NCI-H2171 treated with DMSO at 0.1 percent for 48 hours (cell line): ENCODE data around the gene CACNA2D2.

ENCODE experiments used
- DNase-seq: peaks from one replicate; lab custom pipeline; 2025; lab: John Stamatoyannopoulos, UW

The CACNA2D2 gene

GRCh38 chr3:50502225-50502583 is 1.2 kb downstream of the CACNA2D2 start:
- DNase-seq: no peak

DNA sequence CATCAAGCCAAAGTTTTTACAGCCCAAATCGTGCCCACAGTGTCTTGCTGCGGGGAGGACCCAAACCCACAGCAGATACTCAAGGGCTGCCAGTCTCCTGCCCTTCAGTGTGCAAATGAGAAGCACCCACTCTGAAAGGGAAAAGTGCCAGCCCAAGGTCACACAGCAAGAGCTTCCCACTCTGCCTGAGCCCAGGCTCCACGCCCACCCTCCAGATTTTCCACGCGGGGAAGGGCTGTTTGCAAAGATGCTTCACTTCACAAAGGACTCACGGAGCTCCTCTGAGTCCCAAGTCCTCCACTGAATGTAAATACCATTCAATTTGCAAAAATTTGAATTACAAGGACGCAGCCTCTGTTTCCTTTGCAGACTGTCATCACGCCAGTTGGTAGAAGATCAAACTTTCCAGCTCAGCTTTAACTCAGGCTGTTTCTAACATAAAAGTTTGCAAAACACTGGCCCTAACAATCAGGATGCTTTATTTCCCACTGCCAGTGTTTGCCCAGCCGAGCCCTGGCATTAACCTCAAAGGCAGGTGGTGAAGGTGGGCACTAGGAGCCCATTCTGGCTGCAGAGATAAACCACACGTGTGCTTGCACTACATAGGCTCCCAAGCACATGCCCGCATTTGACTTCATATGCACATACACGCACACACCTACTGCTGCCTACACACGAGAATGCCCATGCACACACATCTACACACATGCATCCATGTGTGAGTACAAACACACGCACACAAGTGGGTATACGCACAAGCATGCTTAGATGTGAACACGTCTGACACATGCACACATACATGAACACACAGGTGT is 7.6 kb downstream of the CACNA2D2 start:
- DNase-seq: no peak

DNA sequence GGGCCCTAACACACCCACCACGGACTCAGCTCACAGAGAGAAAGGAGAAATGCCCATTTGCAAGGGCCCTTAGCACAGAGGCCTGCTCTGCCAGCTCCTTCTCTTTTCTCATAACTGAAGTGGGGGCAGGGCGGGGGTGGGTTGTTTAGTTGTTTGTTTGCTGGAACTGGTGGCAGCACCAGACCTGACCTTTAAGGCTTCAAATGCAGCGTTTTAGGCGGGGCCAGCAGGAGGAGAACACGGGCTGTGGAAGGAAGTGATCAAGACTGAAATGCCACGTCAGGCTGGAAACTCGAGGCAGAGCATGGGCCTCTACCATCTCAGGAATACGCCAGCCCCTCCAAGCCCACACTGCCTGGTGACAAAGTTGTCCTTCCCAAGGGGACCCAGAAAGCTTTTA is 9.3 kb downstream of the CACNA2D2 start:
- DNase-seq: no peak

DNA sequence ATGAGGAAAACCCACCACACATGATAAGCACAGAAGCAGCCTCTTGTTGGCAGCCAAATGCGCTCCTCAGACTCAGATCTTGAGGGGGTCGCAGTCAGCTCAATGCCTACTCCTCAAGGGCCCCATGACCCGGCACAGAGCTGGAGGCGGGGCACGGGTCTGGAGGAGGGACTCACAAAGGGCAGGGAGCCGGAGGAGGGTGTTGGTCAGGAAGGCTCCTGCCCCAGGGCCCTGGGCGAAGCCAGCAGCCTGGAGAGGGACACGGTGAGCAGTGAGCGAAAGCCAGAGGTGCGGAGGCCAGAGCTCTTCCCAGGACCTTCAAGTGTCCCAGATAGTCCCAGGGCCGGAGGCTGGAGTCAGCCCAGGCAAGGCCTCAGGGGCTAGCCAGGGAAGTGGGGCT is 9.8 kb downstream of the CACNA2D2 start:
- no peak for DNase-seq

GRCh38 chr3:50493086-50493485 is 10.3 kb downstream of the CACNA2D2 start:
- DNase-seq: no peak

- DNase-seq: no peak
Observed at GRCh38 chr3:50491023-50491422, 12.4 kb downstream of the CACNA2D2 start.

GRCh38 chr3:50490424-50490823 is 13.0 kb downstream of the CACNA2D2 start:
- DNase-seq: no peak

DNA sequence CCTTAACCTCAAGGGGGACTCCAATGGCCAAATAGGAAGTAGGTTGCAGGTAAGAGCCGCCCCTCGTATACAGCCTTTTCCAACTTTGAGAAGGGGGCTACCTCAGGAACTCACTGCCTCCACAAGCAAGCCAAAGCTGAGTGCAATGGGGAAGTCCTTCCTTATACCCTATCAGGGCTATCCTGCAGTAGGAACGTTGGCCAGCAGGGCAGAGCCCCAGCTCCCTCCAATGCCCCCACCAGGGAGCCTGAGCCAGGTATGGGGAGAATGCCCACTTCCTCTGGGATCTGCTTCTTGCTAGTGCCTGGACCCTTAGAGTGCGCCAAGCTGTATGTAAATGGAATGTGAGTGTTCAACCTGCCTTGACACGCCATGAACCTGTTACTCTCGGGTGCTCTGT is 16.3 kb downstream of the CACNA2D2 start:
- DNase-seq: peak; percentile 35

DNA sequence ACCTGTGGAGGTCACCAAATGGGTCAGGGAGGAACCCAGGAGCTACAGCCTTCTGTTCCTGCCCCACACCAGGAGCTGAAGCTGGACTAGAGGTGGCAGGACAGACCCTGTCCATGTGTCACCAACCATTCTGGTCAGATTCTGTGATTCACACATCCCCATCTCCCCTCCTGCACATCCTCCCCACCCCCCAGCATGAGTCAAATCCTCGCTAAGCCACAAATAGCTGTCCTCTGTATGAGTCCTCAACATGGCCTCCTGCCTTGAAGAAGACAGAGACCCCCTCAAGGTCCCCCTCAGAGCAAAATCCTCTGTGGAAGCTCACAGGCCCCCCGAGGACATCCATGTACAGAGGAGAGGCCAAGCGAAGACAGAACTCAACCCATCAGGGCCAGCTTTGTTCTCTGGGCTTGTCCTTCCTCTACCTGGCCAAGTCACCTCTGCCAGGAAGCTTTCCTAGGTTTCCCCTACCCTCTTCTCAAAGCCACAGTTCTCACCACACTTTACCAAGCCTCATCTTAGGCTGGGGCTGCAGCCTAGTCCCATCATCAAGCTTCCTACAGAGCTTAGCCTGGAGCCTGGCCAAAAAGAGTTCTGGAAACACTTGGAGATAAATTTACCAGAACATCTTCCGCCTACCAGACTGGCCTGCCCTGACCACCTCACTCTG is 17.1 kb downstream of the CACNA2D2 start:
- DNase-seq: no peak

DNA sequence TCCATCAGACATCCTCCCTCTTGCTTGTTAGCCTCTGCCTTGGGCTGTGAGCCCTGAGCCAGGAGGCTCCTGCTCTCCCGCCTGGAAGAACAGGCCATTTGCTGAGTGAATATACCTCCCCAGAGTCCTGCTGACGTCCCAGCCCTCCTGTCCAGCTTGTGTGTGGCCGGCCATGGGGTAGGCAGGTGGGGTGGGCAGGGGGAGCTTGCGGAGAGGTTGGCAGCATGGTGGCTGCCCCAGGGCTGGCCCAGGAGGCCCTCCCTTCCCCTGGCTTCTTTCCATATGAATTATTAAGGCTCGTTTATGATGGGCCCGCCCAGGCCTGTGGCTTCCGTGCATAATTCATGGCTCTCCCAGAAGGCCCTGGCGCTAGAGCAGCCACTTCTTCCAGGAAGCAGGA is 18.7 kb downstream of the CACNA2D2 start:
- DNase-seq: no peak

DNA sequence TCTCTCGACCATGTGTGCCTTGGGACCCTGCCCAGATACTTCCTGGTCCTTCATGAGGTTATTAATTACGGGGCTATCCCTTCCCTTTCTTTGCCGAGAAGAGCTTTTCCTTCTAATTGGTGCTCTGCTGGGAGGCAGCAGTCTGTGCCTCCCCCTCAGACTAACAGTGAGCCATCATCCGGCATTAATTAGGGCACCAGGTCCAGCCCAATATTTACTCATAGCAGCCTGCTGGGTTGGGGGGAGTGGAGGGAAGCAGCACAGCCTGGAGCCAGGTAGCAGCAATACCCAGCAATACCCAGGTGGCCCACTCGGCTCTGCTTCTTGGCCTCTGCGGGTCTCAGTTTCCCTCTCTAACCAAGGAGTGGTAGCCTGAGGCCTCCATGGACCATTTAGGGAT is 20.1 kb downstream of the CACNA2D2 start:
- DNase-seq: no peak

- no peak for DNase-seq
Observed at GRCh38 chr3:50481992-50482391, 21.4 kb downstream of the CACNA2D2 start.

GRCh38 chr3:50480471-50480870 is 23.0 kb downstream of the CACNA2D2 start:
- no peak for DNase-seq

GRCh38 chr3:50479523-50479922 is 23.9 kb downstream of the CACNA2D2 start:
- no peak for DNase-seq

GRCh38 chr3:50478671-50479260 is 24.7 kb downstream of the CACNA2D2 start:
- no peak for DNase-seq

DNA sequence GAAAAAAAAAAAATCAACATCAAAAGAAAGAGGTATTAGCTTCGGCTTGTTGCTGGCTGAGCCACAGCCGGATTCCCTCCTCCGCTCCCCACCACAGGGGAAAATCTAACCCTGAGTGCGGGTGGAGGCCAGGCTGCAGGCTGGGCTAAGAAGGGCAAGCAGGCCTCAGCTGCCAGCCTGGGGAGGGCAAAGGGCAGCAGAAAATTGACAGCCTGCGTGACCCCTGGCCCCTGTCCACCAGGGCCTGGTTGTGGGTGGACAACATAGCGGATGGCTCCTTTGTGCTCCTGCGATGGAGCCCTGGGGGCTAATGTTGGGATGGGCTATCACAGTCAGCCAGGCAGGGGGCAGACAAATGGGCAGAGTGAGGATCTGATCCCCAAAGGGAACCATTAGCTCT is 25.4 kb downstream of the CACNA2D2 start:
- no peak for DNase-seq

DNA sequence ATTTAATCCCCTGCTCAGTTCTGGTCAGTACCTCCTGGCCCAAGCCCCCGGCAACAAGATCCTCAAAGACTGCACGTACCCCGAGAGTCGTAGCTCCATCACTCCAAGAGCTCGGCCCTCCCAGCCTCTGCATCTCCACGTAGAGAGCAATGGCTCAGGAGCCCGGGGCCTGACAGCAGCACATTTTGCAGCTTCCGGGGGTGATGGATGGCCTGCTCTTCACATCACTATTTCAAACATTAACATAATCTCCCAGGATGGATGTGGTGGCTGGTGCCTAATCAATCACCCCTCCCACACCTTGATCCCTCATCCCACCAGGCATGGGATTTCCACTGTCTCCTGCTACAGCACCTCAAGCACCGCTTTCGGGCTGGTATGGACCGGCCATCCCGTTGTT is 28.1 kb downstream of the CACNA2D2 start:
- no peak for DNase-seq

DNA sequence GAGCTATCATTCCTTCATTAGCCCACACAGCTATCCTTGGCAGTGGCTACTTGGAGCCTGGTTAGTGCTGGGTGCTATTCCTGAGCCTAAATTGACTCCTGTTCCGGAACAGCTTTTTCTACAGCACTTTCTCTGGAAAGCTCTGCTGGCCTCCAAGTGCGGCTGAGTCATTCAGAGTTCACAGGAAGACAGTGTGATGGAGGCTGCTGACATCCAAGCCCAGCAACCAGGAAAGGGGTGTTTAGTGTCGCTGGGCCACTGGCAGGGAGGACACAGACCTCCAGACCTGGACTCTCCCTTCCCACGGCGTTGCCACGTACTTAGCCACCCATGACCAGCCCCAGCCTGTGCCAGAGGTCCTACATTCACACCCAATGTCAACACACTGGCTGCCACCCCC is 28.7 kb downstream of the CACNA2D2 start:
- no peak for DNase-seq

- DNase-seq: no peak
Observed at GRCh38 chr3:50473768-50474167, 29.7 kb downstream of the CACNA2D2 start.

GRCh38 chr3:50472958-50473357 is 30.5 kb downstream of the CACNA2D2 start:
- DNase-seq: no peak

GRCh38 chr3:50470658-50471057 is 32.8 kb downstream of the CACNA2D2 start:
- peak; percentile 36 for DNase-seq

DNA sequence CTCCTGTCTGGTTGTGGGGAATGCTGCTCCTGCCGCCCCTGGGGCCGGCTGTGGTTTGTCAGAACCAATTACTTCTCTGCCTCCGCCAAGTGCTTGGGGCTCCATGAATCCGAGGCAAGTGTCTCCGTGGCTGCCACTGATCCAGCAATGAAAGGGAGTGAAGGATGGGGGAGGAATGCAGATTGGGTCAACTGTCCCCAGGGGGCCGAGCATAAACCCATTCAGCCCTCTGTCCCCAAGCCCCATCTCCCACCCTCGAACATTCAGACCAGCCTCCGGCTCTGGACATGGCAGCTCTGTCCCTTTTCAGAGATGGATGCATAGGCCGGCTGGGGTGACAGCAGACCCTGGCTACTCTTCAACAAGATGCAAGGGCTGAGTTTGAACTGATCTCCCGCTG is 35.5 kb downstream of the CACNA2D2 start:
- no peak for DNase-seq

DNA sequence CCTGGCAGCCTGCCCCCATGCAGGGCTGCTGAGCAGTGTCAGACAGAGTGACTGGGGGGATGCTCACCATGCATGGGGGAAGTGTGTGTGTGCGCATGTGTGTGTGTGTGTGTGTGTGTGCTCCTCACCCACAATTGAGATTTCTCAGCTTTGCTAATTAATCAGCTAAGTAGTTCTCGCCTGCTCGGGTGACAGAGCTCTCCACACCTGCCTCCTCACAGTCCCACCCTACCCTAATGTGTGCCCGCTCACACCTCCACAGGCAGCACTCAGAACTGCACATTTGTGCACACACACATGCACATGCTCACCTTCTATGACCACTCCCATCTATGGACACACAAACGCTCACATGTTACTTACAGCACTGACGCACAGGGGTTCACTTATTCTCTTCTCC is 37.3 kb downstream of the CACNA2D2 start:
- no peak for DNase-seq
